Measurements from ENCODE around the gene DNAJA4. TPM values are rescaled to one million over a fixed set of nuclear protein-coding genes. Genes with fewer than 3 reads are reported as not detected.

The DNAJA4 gene
- total and polyA plus RNA-seq, 2 of the 8 experiments (the other 6 are each of a cell fraction or from before 2014, with no cell fraction given) = 3.6 to 6.2 TPM

- Histone ChIP-seq H2BK20ac (ENCODE audit: low read length) (no peak overlapping the region), H3K27me3 (replicated peaks in 1 of 4; ENCODE audit: control insufficient read depth in 3 of 4, extremely low read depth in 1 of 4, insufficient read depth in 3 of 4, low read length in 3 of 4) (no peaks in the 10 kb centered on the region), H3K4me2 (ENCODE audit: insufficient read depth in 1 of 2, low read depth in 2 of 2, low read length in 2 of 2) (0 out of 4 replicates have a peak overlapping the region, but pooled peaks of 1 of the 2 experiments have one; percentile 3), H3K23me2 (ENCODE audit: low read depth, low read length) (no peaks in the 10 kb centered on the region; the same call in 1 of the 2 replicates), H3K79me1 (ENCODE audit: low read depth, low read length) (no peaks in the 10 kb centered on the region), H3K23ac (ENCODE audit: insufficient read length) (no peak overlapping the region), H3K36me3 (ENCODE audit: control insufficient read depth in 2 of 4, insufficient read depth in 4 of 4, low read length in 3 of 4) (no peaks in the 10 kb centered on the region), H3K4me3 (ENCODE audit: extremely low read depth in 1 of 4, insufficient read depth in 2 of 4, low read depth in 3 of 4, low read length in 4 of 4) (no peak overlapping the region; a peak in 1 of 8 replicates), H4K91ac (replicated peaks; ENCODE audit: insufficient read length, low read length) (peak overlapping the region; percentile 25), H4K8ac (ENCODE audit: extremely low read depth, insufficient read depth, low read length) (no peak overlapping the region), H3K9ac (replicated peaks in 1 of 4; ENCODE audit: extremely low read depth in 1 of 4, low read depth in 3 of 4, low read length in 3 of 4) (no peak overlapping the region), H3K14ac (ENCODE audit: insufficient read length) (no peak overlapping the region), H2BK5ac (ENCODE audit: low read depth, low read length) (0 out of 2 replicates have a peak overlapping the region, but pooled peaks have one; percentile 56), H3K4ac (replicated peaks; ENCODE audit: insufficient read length, low read depth, low read length) (no peak overlapping the region), H2BK15ac (ENCODE audit: low read length) (0 out of 2 replicates have a peak overlapping the region, but pooled peaks have one; percentile 88), H4K5ac (ENCODE audit: insufficient read length, low read depth, low read length) (no peak overlapping the region), H3K79me2 (ENCODE audit: control insufficient read depth in 1 of 2, insufficient read depth in 2 of 2, low read length in 2 of 2) (no peaks in the 10 kb centered on the region), H2AFZ (ENCODE audit: low read length) (0 out of 2 replicates have a peak overlapping the region, but pooled peaks have one; percentile 84), H3K27ac (ENCODE audit: low read depth, low read length) (no peak overlapping the region), H4K20me1 (replicated peaks in 1 of 2; ENCODE audit: control insufficient read depth in 1 of 2, insufficient read depth in 2 of 2, low read length in 2 of 2) (no peaks in the 10 kb centered on the region), H3K9me3 (ENCODE audit: insufficient read depth in 2 of 2, low read depth in 1 of 2, low read length in 1 of 2) (no peaks in the 10 kb centered on the region), H3K56ac (replicated peaks; ENCODE audit: insufficient read length, low read depth, low read length) (no peak overlapping the region), H3K4me1 (replicated peaks in 1 of 4; ENCODE audit: control insufficient read depth in 3 of 4, insufficient read depth in 4 of 4, low read length in 3 of 4) (peaks cover 0 to 8% (median 5%) of the 10 kb centered on the region in 4 experiments; a peak in 6 of 7 replicates), H2AK5ac (ENCODE audit: low read depth, low read length) (no peak overlapping the region), H2BK120ac (replicated peaks; ENCODE audit: low read depth, low read length) (no peak overlapping the region), H2BK12ac (ENCODE audit: low read depth, low read length) (peak overlapping the region; percentile 30; the same call in 1 of the 2 replicates), H3K18ac (ENCODE audit: extremely low read depth, low read length) (peak overlapping the region; percentile 87; the same call in 1 of the 2 replicates)
- no peak for TF ChIP-seq SP2 (IDR thresholded peaks at IDR 0.05; ENCODE audit: low read length)
- no peak for TF ChIP-seq EGR1 (IDR thresholded peaks at IDR 0.05; ENCODE audit: borderline replicate concordance, low read depth, low read length)
- no peak for TF ChIP-seq POLR2AphosphoS5 (IDR thresholded peaks at IDR 0.05; ENCODE audit: low read depth, low read length)
- 82% methylated on average over 6 of the region's 6 CpGs; no CpG with 5 or more reads in 1 of the 2 experiments for WGBS, 2 experiments (ENCODE audit: extremely low coverage in 1 of 2, insufficient coverage in 1 of 2, insufficient read length in 1 of 2, insufficient replicate concordance in 2 of 2, low coverage in 1 of 2, low lambda C conversion rate in 2 of 2, missing lambda C conversion rate in 1 of 2)
- CTCF ChIA-PET (ENCODE audit: partially characterized antibody) = interaction anchor here (0.8 to 16.2 kb wide), 27 partner anchors 11 to 665 kb away, joined by 3 to 285 read pairs (median 8); partner anchors contain the start of gene CIB2
- DNase-seq (ENCODE audit: low read depth in 1 of 2, low spot score in 2 of 2) (no peak), FAIRE-seq (no peak)
- POLR2A ChIA-PET (ENCODE audit: partially characterized antibody) = no interaction called here
Observed at GRCh38 chr15:78243058-78243457, 21.3 kb upstream of the DNAJA4 start.
